HG02938 (cell line): Measurements from ENCODE around the gene B3GNT5.
"Not testable (repeated sequence)": the region's sequence is repeated elsewhere in the genome, so short reads cannot be mapped to it uniquely, and the experiment has no call there.

ENCODE experiments used
- ATAC-seq: cut with Tn5 transposase; IDR thresholded peaks from one replicate; pipeline ENCODE4 v1.9.1; 2021; ENCODE audit warnings: mild to moderate bottlenecking, moderate library complexity; ENCODE audit not compliant: unreplicated experiment

The B3GNT5 gene

GRCh38 chr3:183229178-183229577, 23.9 kb upstream of the B3GNT5 start:
- ATAC-seq = no peak

DNA sequence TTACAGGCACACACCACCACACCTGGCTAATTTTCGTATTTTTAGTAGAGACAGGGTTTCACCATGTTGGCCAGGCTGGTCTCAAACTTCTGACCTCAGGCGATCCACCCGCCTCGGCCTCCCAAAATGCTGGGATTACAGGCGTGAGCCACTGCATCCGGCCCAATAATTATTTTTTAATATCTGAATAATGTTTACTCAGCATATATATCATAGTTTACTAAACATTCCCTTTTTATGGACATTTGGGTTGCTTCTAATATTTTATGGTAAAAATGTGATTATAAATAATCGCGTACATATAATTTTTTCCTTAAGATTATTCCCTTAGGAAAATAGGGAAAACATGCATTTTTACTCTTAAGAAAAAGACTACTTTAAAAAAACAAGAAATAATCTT, 22.8 kb upstream of the B3GNT5 start:
- not testable (repeated sequence) for ATAC-seq

- no peak for ATAC-seq
Measured at GRCh38 chr3:183230826-183231225, 22.2 kb upstream of the B3GNT5 start.

DNA sequence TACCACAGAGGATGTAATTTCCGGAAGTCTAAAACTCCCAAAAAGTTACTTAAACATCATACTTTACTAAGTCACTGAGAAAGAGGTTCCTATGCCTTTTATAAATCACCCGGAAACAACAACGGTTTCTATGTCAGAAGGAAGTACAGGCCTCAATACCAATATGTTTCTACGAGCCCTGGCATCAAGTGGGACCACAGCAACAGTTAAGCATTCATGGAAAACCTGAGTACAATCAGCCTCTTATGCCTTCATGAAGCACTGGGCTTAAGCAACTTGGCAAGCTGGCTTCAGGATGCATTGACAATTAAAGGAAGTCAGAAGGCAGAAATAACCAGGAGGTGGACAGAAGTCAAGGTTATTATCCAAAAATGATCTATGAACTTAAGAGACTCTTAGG, 19.1 kb upstream of the B3GNT5 start:
- ATAC-seq = no peak

- ATAC-seq = no peak
Measured at GRCh38 chr3:183239046-183239445, 14.0 kb upstream of the B3GNT5 start.

- ATAC-seq = no peak
Measured at GRCh38 chr3:183242431-183242830, 10.6 kb upstream of the B3GNT5 start.

GRCh38 chr3:183244219-183244618, 8.8 kb upstream of the B3GNT5 start:
- ATAC-seq = no peak

DNA sequence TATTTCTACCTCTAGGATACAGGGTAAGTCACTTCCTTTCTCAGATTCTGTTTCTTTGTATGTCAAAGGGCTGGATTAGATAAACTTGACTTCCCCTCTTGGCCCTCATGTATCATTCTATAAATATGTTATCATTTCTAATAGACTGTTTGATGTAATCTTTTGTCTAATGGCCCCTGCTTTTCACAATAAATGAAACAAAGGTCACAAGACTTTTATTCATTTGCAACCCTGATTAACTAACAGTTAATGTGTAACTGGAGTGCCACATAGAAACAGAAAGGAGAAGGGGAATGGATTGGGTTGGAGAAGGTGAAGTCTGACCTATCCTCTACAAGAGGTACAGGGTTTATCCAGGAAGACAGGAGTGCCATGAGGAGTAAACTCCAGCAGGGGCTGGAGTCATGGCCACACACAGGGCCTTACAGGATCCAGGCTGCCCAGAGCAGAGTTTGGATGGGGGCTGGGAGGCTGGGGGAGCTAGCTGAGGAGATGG, 8.0 kb upstream of the B3GNT5 start:
- no peak for ATAC-seq

- no peak for ATAC-seq
Measured at GRCh38 chr3:183247011-183247589, 6.0 kb upstream of the B3GNT5 start.

GRCh38 chr3:183249006-183249718, 3.9 kb upstream of the B3GNT5 start:
- no peak for ATAC-seq

DNA sequence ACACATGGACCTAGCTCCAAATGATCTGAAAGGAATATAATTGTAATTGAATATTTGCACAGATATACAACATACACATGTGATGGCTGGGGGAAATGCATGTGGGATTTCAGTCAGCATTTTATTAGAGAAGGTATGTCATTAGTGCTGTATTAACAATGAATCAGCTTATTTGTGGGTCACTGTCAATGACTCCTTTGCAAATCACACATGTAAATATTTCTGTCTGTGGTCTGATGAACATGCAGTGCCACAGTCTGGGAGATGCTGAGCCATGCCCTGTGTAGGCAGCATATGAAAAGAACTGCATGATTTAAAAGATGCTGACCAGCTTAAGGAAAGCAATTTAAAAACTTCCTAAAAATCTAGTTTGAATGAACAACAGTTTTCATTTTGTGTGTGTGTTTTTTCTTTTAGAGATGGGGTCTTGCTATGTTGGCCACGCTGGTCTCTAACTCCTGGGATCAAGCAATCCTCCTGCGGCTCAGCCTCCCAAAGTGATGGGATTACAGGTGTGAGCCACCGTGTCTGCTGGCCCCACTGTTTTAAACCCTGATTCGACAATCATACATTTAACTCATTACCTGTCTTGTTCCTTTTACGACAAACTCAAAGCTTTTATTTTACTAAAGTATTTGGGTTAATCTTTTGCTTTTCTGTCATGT, 803 bp upstream of the B3GNT5 start:
- ATAC-seq = no peak

- no peak for ATAC-seq
Measured at GRCh38 chr3:183253528-183254486, 754 bp downstream of the B3GNT5 start.

- no peak for ATAC-seq
Measured at GRCh38 chr3:183254487-183255347, 1.7 kb downstream of the B3GNT5 start.

DNA sequence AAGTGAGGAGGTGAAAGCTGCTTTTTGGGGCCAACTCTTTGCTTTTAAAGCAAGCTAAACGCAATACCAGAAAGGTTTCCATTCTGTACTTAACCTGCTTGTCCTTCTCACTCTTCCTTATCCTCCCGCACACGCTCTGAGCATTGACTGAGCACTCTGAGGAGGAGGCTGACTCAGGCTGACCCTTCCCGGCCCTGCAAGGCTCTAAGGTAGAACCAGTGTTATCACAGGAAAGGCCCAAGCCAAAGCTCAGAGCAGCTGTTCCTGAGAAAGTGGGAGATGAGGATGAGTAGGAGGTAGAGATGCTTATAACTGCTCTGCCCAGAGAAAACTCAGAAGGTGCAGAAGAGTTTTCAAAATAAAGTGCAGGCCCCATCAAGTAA, 2.3 kb downstream of the B3GNT5 start:
- ATAC-seq = no peak

DNA sequence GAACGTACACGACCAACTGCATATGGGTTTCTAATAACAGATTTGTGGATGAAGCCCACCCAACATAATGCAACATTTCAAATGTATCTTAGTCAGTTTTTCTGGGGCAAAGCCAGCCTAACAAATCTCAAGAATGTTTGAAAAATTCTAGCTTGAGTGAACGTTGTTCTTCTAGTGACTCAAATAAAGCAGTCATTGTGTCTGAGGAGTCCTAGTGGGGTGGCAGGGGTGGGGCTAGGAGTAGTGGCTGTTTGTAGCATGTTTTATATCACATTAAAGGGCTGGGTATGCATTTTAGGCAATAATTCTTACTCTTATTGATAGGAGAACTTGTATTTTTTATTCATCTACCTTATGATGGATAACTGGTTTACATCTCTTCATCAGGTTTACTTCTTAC, 6.0 kb downstream of the B3GNT5 start:
- ATAC-seq = no peak

- no peak for ATAC-seq
Measured at GRCh38 chr3:183259621-183260020, 6.6 kb downstream of the B3GNT5 start.

DNA sequence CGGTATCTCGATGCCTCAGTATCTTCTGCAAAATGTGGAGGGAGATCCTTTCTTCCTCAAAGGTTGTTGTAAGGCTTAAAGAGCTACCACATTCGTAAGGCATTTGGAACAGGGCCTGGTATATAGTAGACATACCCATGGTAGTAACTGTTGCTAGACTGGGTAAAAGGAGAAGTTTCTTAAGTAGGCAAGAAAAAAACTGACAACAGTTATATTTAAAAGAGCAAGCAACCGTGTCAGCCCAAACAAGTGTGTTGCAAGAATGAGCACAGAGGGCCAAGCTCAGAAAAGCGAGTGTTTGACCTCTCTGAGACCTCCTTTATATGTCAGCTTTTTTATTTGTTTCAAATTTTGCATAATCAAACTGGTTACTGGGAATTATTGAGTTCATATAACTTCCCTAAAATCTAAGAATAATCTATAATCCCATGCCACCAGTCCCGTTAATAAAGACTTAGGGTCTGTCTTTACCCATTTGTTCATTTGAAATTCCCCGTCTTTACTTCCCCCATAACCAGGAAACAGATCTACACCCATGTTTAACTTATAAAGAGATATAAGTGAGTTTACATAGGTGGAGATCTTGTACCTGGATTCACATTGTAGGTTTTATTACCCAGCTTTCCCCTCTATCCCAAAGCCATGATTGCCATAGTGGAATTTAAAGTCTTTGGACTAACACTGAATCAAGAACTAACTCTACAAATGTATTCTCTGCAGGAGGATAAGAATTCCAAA, 7.3 kb downstream of the B3GNT5 start:
- ATAC-seq = no peak

DNA sequence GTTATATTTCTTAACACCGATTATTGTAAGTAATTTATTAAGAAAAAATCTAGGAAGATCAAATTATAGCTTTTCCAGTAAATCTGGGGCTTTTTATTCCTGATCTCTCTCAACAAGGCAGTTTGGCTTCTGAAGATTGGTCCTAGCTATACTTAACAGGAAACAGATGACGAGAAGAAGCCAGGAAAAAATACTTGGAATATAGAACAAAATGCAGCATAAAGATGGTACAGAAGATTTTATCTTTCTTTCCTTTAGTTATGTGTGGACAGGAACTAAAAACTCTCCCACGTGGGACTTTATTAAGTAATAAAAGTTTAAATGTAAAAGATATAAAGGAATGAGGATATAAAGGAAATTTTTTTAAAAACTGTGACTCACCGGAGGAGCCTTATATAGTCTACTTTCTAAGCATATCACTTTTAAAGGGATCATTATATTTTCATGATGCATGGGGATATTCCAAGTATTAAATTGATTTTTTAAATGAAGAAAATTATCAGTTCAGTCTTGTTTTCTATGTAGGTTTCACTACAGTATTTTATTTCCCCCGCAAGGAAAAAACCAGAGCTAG, 8.2 kb downstream of the B3GNT5 start:
- ATAC-seq = no peak

DNA sequence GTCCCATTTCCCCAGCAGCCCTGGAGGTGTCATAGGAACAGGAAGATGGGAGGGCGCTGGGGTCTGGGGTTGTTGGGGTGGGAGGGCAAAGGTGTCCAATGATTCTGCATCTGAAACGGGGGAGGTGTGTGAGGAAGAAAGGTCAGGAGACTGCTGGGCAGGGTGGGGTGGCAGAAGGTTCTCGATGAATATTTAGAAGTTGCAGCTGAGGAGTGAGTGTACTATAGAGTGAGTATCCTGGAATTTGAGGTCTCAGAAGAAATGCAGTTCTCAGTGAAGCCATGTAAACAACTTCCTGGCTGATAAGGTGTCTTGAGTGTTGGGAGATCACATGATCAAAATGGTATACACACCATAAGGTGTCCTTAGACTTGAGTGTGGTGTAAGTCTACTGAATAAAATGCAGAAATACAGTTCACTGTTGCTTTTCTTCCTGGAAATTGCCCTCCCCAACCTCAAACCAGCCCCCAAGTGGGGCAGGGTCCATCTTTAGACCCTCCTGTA, 9.9 kb downstream of the B3GNT5 start:
- no peak for ATAC-seq
